ENCODE results near the gene MARCHF6. TPM values are rescaled to one million over a fixed set of nuclear protein-coding genes. Genes with fewer than 3 reads are reported as not detected.

The MARCHF6 gene
- total and polyA plus RNA-seq, 9 of the 15 experiments (the other 6 are each of a cell fraction or from before 2014, with no cell fraction given) = 74.1 to 456 (median 116) TPM

DNA sequence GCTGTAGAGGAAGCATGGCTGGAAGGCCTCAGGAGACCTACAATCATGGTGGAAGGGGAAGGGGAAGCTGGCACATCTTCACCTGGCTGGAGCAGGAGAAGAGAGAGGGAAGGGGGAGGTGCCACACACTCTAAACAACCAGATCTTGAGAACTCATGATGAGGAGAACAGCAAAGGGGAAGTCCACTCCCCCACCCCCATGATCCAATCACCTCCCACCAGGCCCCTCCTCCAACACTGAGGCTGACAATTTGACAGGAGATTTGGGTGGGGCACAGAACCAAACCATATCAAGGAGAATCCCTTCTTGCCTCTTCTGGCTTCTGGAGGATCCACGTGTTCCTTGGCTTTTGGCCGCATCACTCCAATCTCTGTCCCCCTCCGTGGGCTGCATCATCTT lies 32.7 kb upstream of the MARCHF6 start (continued):
- TF ChIP-seq, protein P1, sequence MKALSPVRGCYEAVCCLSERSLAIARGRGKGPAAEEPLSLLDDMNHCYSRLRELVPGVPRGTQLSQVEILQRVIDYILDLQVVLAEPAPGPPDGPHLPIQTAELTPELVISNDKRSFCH (CRISPR knock-in tag; IDR thresholded peaks at IDR 0.05) = no peak
- TF ChIP-seq, protein P1 (tag; IDR thresholded peaks at IDR 0.05) = no peak
- TF ChIP-seq HDAC6 (IDR thresholded peaks at IDR 0.05; ENCODE audit: low read depth, low read length) (no peak), ZNF830 (CRISPR knock-in tag; IDR thresholded peaks at IDR 0.05) (no peak), ZEB2 (IDR thresholded peaks at IDR 0.05) (peak; percentile 68), SIN3A (IDR thresholded peaks at IDR 0.05; ENCODE audit: borderline replicate concordance in 2 of 2, control insufficient read depth in 1 of 2, low read depth in 2 of 2, low read length in 2 of 2) (peak in 1 of 2 experiments; percentile 32; a peak in 1 of 4 replicates), NR2C2 (CRISPR knock-in tag; IDR thresholded peaks at IDR 0.05) (no peak), NR2C2 (tag; IDR thresholded peaks at IDR 0.05) (no peak), ZNF121 (CRISPR knock-in tag; conservative IDR thresholded peaks at IDR 0.05) (no peak), CTBP1 (IDR thresholded peaks at IDR 0.05; ENCODE audit: borderline replicate concordance) (peak; percentile 84), CHD1 (IDR thresholded peaks at IDR 0.05; ENCODE audit: low read length) (no peak), ZNF175 (CRISPR knock-in tag; IDR thresholded peaks at IDR 0.05; ENCODE audit: low read depth) (no peak), ZNF134 (CRISPR knock-in tag; conservative IDR thresholded peaks at IDR 0.05) (no peak), TAL1 (IDR thresholded peaks at IDR 0.05) (0 out of 2 replicates have a peak, but pooled peaks have one; percentile 7), SIN3B (IDR thresholded peaks at IDR 0.05; ENCODE audit: low read depth) (no peak)
- TF ChIP-seq, protein P2, sequence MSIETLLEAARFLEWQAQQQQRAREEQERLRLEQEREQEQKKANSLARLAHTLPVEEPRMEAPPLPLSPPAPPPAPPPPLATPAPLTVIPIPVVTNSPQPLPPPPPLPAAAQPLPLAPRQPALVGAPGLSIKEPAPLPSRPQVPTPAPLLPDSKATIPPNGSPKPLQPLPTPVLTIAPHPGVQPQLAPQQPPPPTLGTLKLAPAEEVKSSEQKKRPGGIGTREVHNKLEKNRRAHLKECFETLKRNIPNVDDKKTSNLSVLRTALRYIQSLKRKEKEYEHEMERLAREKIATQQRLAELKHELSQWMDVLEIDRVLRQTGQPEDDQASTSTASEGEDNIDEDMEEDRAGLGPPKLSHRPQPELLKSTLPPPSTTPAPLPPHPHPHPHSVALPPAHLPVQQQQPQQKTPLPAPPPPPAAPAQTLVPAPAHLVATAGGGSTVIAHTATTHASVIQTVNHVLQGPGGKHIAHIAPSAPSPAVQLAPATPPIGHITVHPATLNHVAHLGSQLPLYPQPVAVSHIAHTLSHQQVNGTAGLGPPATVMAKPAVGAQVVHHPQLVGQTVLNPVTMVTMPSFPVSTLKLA (conservative IDR thresholded peaks at IDR 0.05) = peak in 1 of 2 experiments; percentile 70
- TF ChIP-seq, protein P3, sequence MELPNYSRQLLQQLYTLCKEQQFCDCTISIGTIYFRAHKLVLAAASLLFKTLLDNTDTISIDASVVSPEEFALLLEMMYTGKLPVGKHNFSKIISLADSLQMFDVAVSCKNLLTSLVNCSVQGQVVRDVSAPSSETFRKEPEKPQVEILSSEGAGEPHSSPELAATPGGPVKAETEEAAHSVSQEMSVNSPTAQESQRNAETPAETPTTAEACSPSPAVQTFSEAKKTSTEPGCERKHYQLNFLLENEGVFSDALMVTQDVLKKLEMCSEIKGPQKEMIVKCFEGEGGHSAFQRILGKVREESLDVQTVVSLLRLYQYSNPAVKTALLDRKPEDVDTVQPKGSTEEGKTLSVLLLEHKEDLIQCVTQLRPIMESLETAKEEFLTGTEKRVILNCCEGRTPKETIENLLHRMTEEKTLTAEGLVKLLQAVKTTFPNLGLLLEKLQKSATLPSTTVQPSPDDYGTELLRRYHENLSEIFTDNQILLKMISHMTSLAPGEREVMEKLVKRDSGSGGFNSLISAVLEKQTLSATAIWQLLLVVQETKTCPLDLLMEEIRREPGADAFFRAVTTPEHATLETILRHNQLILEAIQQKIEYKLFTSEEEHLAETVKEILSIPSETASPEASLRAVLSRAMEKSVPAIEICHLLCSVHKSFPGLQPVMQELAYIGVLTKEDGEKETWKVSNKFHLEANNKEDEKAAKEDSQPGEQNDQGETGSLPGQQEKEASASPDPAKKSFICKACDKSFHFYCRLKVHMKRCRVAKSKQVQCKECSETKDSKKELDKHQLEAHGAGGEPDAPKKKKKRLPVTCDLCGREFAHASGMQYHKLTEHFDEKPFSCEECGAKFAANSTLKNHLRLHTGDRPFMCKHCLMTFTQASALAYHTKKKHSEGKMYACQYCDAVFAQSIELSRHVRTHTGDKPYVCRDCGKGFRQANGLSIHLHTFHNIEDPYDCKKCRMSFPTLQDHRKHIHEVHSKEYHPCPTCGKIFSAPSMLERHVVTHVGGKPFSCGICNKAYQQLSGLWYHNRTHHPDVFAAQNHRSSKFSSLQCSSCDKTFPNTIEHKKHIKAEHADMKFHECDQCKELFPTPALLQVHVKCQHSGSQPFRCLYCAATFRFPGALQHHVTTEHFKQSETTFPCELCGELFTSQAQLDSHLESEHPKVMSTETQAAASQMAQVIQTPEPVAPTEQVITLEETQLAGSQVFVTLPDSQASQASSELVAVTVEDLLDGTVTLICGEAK (IDR thresholded peaks at IDR 0.05) = no peak
- TF ChIP-seq, protein P3 (CRISPR knock-in tag; IDR thresholded peaks at IDR 0.05) = no peak
- TF ChIP-seq, protein P4, sequence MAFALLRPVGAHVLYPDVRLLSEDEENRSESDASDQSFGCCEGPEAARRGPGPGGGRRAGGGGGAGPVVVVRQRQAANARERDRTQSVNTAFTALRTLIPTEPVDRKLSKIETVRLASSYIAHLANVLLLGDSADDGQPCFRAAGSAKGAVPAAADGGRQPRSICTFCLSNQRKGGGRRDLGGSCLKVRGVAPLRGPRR (CRISPR knock-in tag; IDR thresholded peaks at IDR 0.05) = no peak
